ENCODE data around the gene C1orf198.

GRCh38 chr1:230876660-230877059 is 8.3 kb upstream of the C1orf198 start:
- TF ChIP-seq CTCF (IDR thresholded peaks at IDR 0.05) (no peak), RAD21 (IDR thresholded peaks at IDR 0.05; ENCODE audit: low read length) (no peak), USF2 (IDR thresholded peaks at IDR 0.05; ENCODE audit: borderline replicate concordance, low read depth, low read length) (no peak)
